ENCODE measurements around the gene DNASE1L3.
A peak's percentile ranks its signal among the peaks of the same experiment; 100 is the strongest.

Gene DNASE1L3

GRCh38 chr3:58210761-58211460 is at the start of gene DNASE1L3:
Gene DNASE1L3 (minus strand): TSS chr3:58210972. CDS start chr3:58210906, 66 bp downstream.
- TF ChIP-seq CTCF (conservative IDR thresholded peaks at IDR 0.05), result no peak
- TF ChIP-seq ZFX (IDR thresholded peaks at IDR 0.05), result no peak
- H3K27ac ChIP-seq, result 0 out of 2 replicates have a peak within 1 kb of the TSS, but pooled peaks have one; percentile 15

GRCh38 chr3:58260261-58260731 is 49.5 kb upstream of the DNASE1L3 start:
- TF ChIP-seq CTCF (conservative IDR thresholded peaks at IDR 0.05) (no peak), ZFX (IDR thresholded peaks at IDR 0.05) (no peak)
- H3K27ac ChIP-seq, result no peak overlapping the region

DNA sequence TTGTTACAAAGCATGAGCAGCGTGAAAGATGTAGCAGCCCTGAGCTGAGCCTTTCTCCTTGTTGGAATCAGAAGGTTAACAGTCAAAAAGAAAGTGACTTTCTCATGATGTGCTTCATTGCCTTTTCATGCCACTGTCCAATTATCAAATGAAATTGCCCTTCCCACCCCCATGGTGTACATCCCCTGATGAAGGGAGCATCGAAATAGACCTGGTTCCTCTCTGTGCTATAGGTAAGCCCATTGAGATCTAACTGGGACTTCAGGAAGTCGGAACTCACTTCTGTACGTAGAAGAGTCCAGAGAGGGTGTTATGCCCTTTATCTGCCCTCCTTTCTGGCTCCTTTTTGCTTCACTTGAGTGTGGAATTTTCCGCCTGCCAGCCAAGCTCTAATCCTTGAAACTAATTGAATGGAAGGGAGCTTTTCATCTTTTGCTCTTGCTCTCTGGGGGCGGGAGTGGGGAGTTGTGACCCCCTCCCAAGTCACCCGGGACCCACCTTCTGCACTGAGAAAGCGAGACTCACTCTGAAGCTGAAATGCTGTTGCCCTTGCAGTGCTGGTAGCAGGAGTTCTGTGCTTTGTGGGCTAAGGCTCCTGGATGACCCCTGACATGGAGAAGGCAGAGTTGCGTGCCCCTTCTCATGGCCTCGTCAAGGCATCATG is 47.8 kb upstream of the DNASE1L3 start:
- no peak overlapping the region for H3K27ac ChIP-seq
- TF ChIP-seq CTCF (conservative IDR thresholded peaks at IDR 0.05), result no peak
- no peak for TF ChIP-seq ZFX (IDR thresholded peaks at IDR 0.05)

- H3K27ac ChIP-seq, result no peak overlapping the region
- TF ChIP-seq CTCF (conservative IDR thresholded peaks at IDR 0.05) (no peak), ZFX (IDR thresholded peaks at IDR 0.05) (no peak)
Observed at GRCh38 chr3:58256511-58256910, 45.7 kb upstream of the DNASE1L3 start.

DNA sequence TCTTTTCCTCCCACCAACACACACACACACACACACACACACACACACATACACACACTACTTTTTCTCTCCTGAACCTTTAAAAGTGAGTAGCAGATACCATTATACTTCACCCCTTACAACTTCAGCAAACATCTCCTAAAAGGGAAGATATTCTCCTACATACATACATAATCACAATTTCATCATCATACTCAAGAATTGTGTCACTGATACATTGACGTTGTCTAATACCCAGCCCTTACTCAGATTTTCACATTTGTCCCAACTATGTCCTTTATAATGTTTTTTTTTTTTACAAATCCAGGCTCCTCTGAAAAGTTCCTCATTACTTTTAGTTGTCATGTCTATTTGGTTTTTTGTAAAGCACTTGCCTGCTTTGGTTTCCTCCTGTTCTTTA is 45.3 kb upstream of the DNASE1L3 start:
- TF ChIP-seq CTCF (conservative IDR thresholded peaks at IDR 0.05) (no peak), ZFX (IDR thresholded peaks at IDR 0.05) (no peak)
- no peak overlapping the region for H3K27ac ChIP-seq

- TF ChIP-seq ZFX (IDR thresholded peaks at IDR 0.05), result no peak
- no peak overlapping the region for H3K27ac ChIP-seq
Observed at GRCh38 chr3:58254144-58254543, 43.4 kb upstream of the DNASE1L3 start.

- TF ChIP-seq ZFX (IDR thresholded peaks at IDR 0.05), result no peak
- no peak for TF ChIP-seq CTCF (conservative IDR thresholded peaks at IDR 0.05)
- no peak overlapping the region for H3K27ac ChIP-seq
Observed at GRCh38 chr3:58251631-58252035, 40.9 kb upstream of the DNASE1L3 start.

Measured in C4-2B (cell line).